ENCODE results near the gene IGFBP5. TPM values are rescaled to one million over a fixed set of nuclear protein-coding genes. Genes with fewer than 3 reads are reported as not detected.

The IGFBP5 gene
- polyA plus RNA-seq, 1 donor from 2014 or later, result 1.6 TPM

DNA sequence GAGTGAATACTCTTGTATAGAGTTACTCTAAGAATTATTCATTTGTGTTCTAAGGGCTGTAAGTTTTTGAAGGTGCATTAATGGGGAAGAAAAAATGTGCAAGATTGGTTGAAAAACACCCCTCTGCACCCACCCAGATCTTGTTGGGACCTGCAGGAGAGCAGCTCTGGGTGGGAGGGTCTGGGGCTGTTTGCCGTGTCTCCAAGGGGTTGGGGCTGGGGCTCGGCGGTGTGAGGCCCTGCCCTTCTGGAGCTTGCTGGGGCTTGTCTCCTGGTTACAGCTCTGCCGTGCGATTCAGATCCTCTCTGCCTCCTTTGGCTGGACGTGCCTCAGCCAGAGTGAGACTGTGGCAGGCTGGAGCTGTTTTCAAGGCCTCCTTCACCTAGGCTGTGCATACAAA, 36.1 kb downstream of the IGFBP5 start:
- Histone ChIP-seq H3K27ac (ENCODE audit: low read length) (no peak overlapping the region), H3K36me3 (ENCODE audit: insufficient read depth, low read length) (no peaks in the 10 kb centered on the region), H2AFZ (ENCODE audit: low read depth, low read length) (no peak overlapping the region), H3K4me2 (ENCODE audit: low read length) (no peak overlapping the region), H3K27me3 (ENCODE audit: insufficient read depth, low read depth, low read length) (no peaks in the 10 kb centered on the region), H3K9me3 (ENCODE audit: low read length) (no peaks in the 10 kb centered on the region), H3F3A (ENCODE audit: insufficient read depth, low read length, poor library complexity, severe bottlenecking) (no peaks in the 10 kb centered on the region), H3K79me2 (replicated peaks; ENCODE audit: insufficient read depth, low read length) (peaks cover 21% of the 10 kb centered on the region), H3K4me3 (ENCODE audit: low read length) (no peak overlapping the region), H3K9ac (ENCODE audit: low read length) (no peak overlapping the region), H3K9me2 (ENCODE audit: insufficient read depth, low read length) (no peaks in the 10 kb centered on the region), H4K20me1 (ENCODE audit: insufficient read depth) (no peaks in the 10 kb centered on the region)
- no peak for TF ChIP-seq TAF1 (IDR thresholded peaks at IDR 0.05; ENCODE audit: low read depth)
- TF ChIP-seq, protein P1, sequence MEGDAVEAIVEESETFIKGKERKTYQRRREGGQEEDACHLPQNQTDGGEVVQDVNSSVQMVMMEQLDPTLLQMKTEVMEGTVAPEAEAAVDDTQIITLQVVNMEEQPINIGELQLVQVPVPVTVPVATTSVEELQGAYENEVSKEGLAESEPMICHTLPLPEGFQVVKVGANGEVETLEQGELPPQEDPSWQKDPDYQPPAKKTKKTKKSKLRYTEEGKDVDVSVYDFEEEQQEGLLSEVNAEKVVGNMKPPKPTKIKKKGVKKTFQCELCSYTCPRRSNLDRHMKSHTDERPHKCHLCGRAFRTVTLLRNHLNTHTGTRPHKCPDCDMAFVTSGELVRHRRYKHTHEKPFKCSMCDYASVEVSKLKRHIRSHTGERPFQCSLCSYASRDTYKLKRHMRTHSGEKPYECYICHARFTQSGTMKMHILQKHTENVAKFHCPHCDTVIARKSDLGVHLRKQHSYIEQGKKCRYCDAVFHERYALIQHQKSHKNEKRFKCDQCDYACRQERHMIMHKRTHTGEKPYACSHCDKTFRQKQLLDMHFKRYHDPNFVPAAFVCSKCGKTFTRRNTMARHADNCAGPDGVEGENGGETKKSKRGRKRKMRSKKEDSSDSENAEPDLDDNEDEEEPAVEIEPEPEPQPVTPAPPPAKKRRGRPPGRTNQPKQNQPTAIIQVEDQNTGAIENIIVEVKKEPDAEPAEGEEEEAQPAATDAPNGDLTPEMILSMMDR (IDR thresholded peaks at IDR 0.05; ENCODE audit: poor library complexity, severe bottlenecking), result no peak
- no peak for TF ChIP-seq EP300 (conservative IDR thresholded peaks at IDR 0.05; ENCODE audit: poor library complexity, severe bottlenecking)
- TF ChIP-seq POLR2AphosphoS5 (IDR thresholded peaks at IDR 0.05), result no peak
- no peak for TF ChIP-seq MXI1 (conservative IDR thresholded peaks at IDR 0.05; ENCODE audit: poor library complexity, severe bottlenecking)
- TF ChIP-seq EZH2 (IDR thresholded peaks at IDR 0.05; ENCODE audit: borderline replicate concordance, insufficient read depth, low read length, poor library complexity, severe bottlenecking), result no peak
- no peak for TF ChIP-seq SMC3 (conservative IDR thresholded peaks at IDR 0.05; ENCODE audit: poor library complexity)
- TF ChIP-seq, protein P2, sequence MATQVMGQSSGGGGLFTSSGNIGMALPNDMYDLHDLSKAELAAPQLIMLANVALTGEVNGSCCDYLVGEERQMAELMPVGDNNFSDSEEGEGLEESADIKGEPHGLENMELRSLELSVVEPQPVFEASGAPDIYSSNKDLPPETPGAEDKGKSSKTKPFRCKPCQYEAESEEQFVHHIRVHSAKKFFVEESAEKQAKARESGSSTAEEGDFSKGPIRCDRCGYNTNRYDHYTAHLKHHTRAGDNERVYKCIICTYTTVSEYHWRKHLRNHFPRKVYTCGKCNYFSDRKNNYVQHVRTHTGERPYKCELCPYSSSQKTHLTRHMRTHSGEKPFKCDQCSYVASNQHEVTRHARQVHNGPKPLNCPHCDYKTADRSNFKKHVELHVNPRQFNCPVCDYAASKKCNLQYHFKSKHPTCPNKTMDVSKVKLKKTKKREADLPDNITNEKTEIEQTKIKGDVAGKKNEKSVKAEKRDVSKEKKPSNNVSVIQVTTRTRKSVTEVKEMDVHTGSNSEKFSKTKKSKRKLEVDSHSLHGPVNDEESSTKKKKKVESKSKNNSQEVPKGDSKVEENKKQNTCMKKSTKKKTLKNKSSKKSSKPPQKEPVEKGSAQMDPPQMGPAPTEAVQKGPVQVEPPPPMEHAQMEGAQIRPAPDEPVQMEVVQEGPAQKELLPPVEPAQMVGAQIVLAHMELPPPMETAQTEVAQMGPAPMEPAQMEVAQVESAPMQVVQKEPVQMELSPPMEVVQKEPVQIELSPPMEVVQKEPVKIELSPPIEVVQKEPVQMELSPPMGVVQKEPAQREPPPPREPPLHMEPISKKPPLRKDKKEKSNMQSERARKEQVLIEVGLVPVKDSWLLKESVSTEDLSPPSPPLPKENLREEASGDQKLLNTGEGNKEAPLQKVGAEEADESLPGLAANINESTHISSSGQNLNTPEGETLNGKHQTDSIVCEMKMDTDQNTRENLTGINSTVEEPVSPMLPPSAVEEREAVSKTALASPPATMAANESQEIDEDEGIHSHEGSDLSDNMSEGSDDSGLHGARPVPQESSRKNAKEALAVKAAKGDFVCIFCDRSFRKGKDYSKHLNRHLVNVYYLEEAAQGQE (IDR thresholded peaks at IDR 0.05; ENCODE audit: borderline replicate concordance), result no peak
- TF ChIP-seq RAD21 (conservative IDR thresholded peaks at IDR 0.05), result no peak

- H3K4me2 ChIP-seq (ENCODE audit: low read length), result no peak overlapping the region
- H2AFZ ChIP-seq (ENCODE audit: low read depth, low read length), result no peak overlapping the region
- H3K27me3 ChIP-seq (ENCODE audit: insufficient read depth, low read depth, low read length), result no peaks in the 10 kb centered on the region
- no peaks in the 10 kb centered on the region for H3K9me2 ChIP-seq (ENCODE audit: insufficient read depth, low read length)
- peaks cover 27% of the 10 kb centered on the region for H3K79me2 ChIP-seq (replicated peaks; ENCODE audit: insufficient read depth, low read length)
- H3K27ac ChIP-seq (ENCODE audit: low read length), result no peak overlapping the region
- no peak for TF ChIP-seq TAF1 (IDR thresholded peaks at IDR 0.05; ENCODE audit: low read depth)
- TF ChIP-seq RAD21 (conservative IDR thresholded peaks at IDR 0.05), result no peak
- TF ChIP-seq, protein P1 (IDR thresholded peaks at IDR 0.05; ENCODE audit: poor library complexity, severe bottlenecking), result no peak
- TF ChIP-seq POLR2AphosphoS5 (IDR thresholded peaks at IDR 0.05), result no peak
- TF ChIP-seq, protein P2 (IDR thresholded peaks at IDR 0.05; ENCODE audit: borderline replicate concordance), result no peak
- TF ChIP-seq EZH2 (IDR thresholded peaks at IDR 0.05; ENCODE audit: borderline replicate concordance, insufficient read depth, low read length, poor library complexity, severe bottlenecking), result no peak
- TF ChIP-seq EP300 (conservative IDR thresholded peaks at IDR 0.05; ENCODE audit: poor library complexity, severe bottlenecking), result no peak
- no peak for TF ChIP-seq MXI1 (conservative IDR thresholded peaks at IDR 0.05; ENCODE audit: poor library complexity, severe bottlenecking)
- no peak for TF ChIP-seq SMC3 (conservative IDR thresholded peaks at IDR 0.05; ENCODE audit: poor library complexity)
- no peaks in the 10 kb centered on the region for H3F3A ChIP-seq (ENCODE audit: insufficient read depth, low read length, poor library complexity, severe bottlenecking)
- no peak overlapping the region for H3K4me3 ChIP-seq (ENCODE audit: low read length)
- no peaks in the 10 kb centered on the region for H3K9me3 ChIP-seq (ENCODE audit: low read length)
- no peaks in the 10 kb centered on the region for H3K36me3 ChIP-seq (ENCODE audit: insufficient read depth, low read length)
- H4K20me1 ChIP-seq (ENCODE audit: insufficient read depth), result no peaks in the 10 kb centered on the region
- no peak overlapping the region for H3K9ac ChIP-seq (ENCODE audit: low read length)
These were observed 36.6 kb downstream of the IGFBP5 start for GRCh38 chr2:216658757-216659156.
